H9 (cell line): ENCODE results near the gene PTPN2. TPM values are rescaled to one million over a fixed set of nuclear protein-coding genes. Genes with fewer than 3 reads are reported as not detected.

Experiments used
- DNase-seq: peaks from one replicate; pipeline ENCODE4 v3.0.0-alpha.2; 2017
- H2AFZ ChIP-seq: one replicate; pipeline ENCODE4 v1.6.1; 2013; ENCODE audit warnings: mild to moderate bottlenecking, low read length, control low read depth, moderate library complexity
- H2AK5ac ChIP-seq: 2 replicates; pipeline ENCODE4 v1.6.1; 2013; ENCODE audit warnings: low read length, control low read depth, mixed read lengths; ENCODE audit not compliant: insufficient read length
- H2BK120ac ChIP-seq: one replicate; pipeline ENCODE4 v1.6.1; 2013; ENCODE audit warnings: low read depth, mild to moderate bottlenecking, low read length, control low read depth, inconsistent platforms; ENCODE audit not compliant: poor library complexity, severe bottlenecking
- H2BK12ac ChIP-seq: 2 replicates; pipeline ENCODE4 v1.6.1; 2013; ENCODE audit warnings: low read length, control low read depth, mixed read lengths, low read depth; ENCODE audit not compliant: insufficient read length
- H2BK15ac ChIP-seq: 2 replicates; pipeline ENCODE4 v1.6.1; 2013; ENCODE audit warnings: low read depth, low read length, control low read depth
- H2BK20ac ChIP-seq: one replicate; pipeline ENCODE4 v1.6.1; 2013; ENCODE audit warnings: low read depth, mild to moderate bottlenecking, low read length, control low read depth, inconsistent platforms; ENCODE audit not compliant: poor library complexity, severe bottlenecking
- H2BK5ac ChIP-seq: 2 replicates; pipeline ENCODE4 v1.6.1; 2013; ENCODE audit warnings: low read length, control low read depth, mixed read lengths; ENCODE audit not compliant: insufficient read length
- H3K14ac ChIP-seq: 2 replicates; pipeline ENCODE4 v1.6.1; 2013; ENCODE audit warnings: low read length, control low read depth; ENCODE audit not compliant: insufficient read depth
- H3K18ac ChIP-seq: 2 replicates; pipeline ENCODE4 v1.6.1; 2013; ENCODE audit warnings: low read depth, mild to moderate bottlenecking, mixed read lengths, low read length, control low read depth; ENCODE audit not compliant: insufficient read length
- H3K23ac ChIP-seq: 2 replicates; pipeline ENCODE4 v1.6.1; 2013; ENCODE audit warnings: low read length, control low read depth, mixed read lengths, low read depth; ENCODE audit not compliant: insufficient read length
- H3K23me2 ChIP-seq: 2 replicates; pipeline ENCODE4 v1.6.1; 2013; ENCODE audit warnings: low read depth, mild to moderate bottlenecking, mixed read lengths, low read length, control low read depth; ENCODE audit not compliant: insufficient read length, poor library complexity, severe bottlenecking
- H3K27ac ChIP-seq: 2 replicates; pipeline ENCODE4 v1.5.1; 2013; ENCODE audit warnings: low read length, control low read depth, mixed read lengths, low read depth; ENCODE audit not compliant: insufficient read length
- H3K27me3 ChIP-seq: 2 replicates; pipeline ENCODE4 v1.6.1; 2013; ENCODE audit warnings: low read length, control low read depth, inconsistent platforms; ENCODE audit not compliant: insufficient read depth
- H3K4ac ChIP-seq: 2 replicates; pipeline ENCODE4 v1.6.1; 2013; ENCODE audit warnings: low read depth, mild to moderate bottlenecking, control low read depth, inconsistent platforms, low read length, moderate library complexity
- H3K4me1 ChIP-seq: 2 replicates; pipeline ENCODE4 v1.6.1; 2013; ENCODE audit warnings: low read length, control low read depth, inconsistent platforms; ENCODE audit not compliant: insufficient read depth
- H3K4me2 ChIP-seq: 2 replicates; pipeline ENCODE4 v1.6.1; 2013; ENCODE audit warnings: low read length, control low read depth, mixed read lengths; ENCODE audit not compliant: insufficient read length, insufficient read depth
- H3K56ac ChIP-seq: 2 replicates; pipeline ENCODE4 v1.6.1; 2013; ENCODE audit warnings: low read depth, mild to moderate bottlenecking, mixed read lengths, low read length, control low read depth; ENCODE audit not compliant: insufficient read length
- H3K79me1 ChIP-seq: 2 replicates; pipeline ENCODE4 v1.6.1; 2013; ENCODE audit warnings: low read depth, mild to moderate bottlenecking, moderate library complexity, low read length, control low read depth, inconsistent platforms; ENCODE audit not compliant: insufficient read depth, poor library complexity, severe bottlenecking
- H3K79me2 ChIP-seq: 2 replicates; pipeline ENCODE4 v1.6.1; 2013; ENCODE audit warnings: low read length, control low read depth, inconsistent platforms; ENCODE audit not compliant: insufficient read depth
- H3K9ac ChIP-seq: 2 replicates; pipeline ENCODE4 v1.6.1; 2013; ENCODE audit warnings: low read length, control low read depth, mixed read lengths; ENCODE audit not compliant: insufficient read length; ENCODE audit errors: extremely low read depth
- H3K9me3 ChIP-seq: one replicate; pipeline ENCODE4 v1.6.1; 2013; ENCODE audit warnings: low read depth, low read length, inconsistent platforms; ENCODE audit not compliant: control insufficient read depth
- H3T11ph ChIP-seq: one replicate; pipeline ENCODE4 v1.6.1; 2013; ENCODE audit warnings: mild to moderate bottlenecking, low read length, control low read depth, inconsistent platforms
- H4K20me1 ChIP-seq: one replicate; pipeline ENCODE4 v1.6.1; 2013; ENCODE audit not compliant: control insufficient read depth, insufficient read length, insufficient read depth
- H4K5ac ChIP-seq: 2 replicates; pipeline ENCODE4 v1.6.1; 2013; ENCODE audit warnings: low read depth, mild to moderate bottlenecking, mixed read lengths, low read length, control low read depth; ENCODE audit not compliant: insufficient read length
- H4K8ac ChIP-seq: replicated peaks from 2 replicates; pipeline ENCODE4 v1.6.1; 2013; ENCODE audit warnings: low read length, control low read depth, mixed read lengths, low read depth; ENCODE audit not compliant: insufficient read length
- H4K91ac ChIP-seq: 2 replicates; pipeline ENCODE4 v1.6.1; 2013; ENCODE audit warnings: low read depth, mild to moderate bottlenecking, moderate library complexity, mixed read lengths, low read length, control low read depth; ENCODE audit not compliant: insufficient read length
- H3K27ac Mint-ChIP-seq, 3 experiments: 2 replicates in 2 of 3; 3 replicates in 1 of 3; pipeline ENCODE4 v1.8.0; 2020 to 2021; ENCODE audit warnings: mixed read lengths in 3 of 3, mild to moderate bottlenecking in 1 of 3, moderate library complexity in 1 of 3
- H3K27me3 Mint-ChIP-seq: 2 replicates; pipeline ENCODE4 v1.8.0; 2021; ENCODE audit warnings: low read depth, mild to moderate bottlenecking, moderate library complexity, mixed read lengths
- H3K36me3 Mint-ChIP-seq, 3 experiments: 2 replicates in 2 of 3; 3 replicates in 1 of 3; pipeline ENCODE4 v1.8.0; 2020 to 2021; ENCODE audit warnings: low read depth in 3 of 3, mixed read lengths in 3 of 3; ENCODE audit not compliant: insufficient read depth in 1 of 3
- H3K4me1 Mint-ChIP-seq, 2 experiments: 2 replicates each; pipeline ENCODE4 v1.8.0; 2020; ENCODE audit warnings: mixed read lengths in 2 of 2
- H3K4me3 Mint-ChIP-seq, 2 experiments: 2 replicates in 1 of 2; 3 replicates in 1 of 2; pipeline ENCODE4 v1.8.0; 2020 to 2021; ENCODE audit warnings: mild to moderate bottlenecking in 2 of 2, mixed read lengths in 2 of 2, moderate library complexity in 1 of 2
- H3K9me3 Mint-ChIP-seq, 2 experiments: 2 replicates in 1 of 2; 3 replicates in 1 of 2; pipeline ENCODE4 v1.8.0; 2020; ENCODE audit warnings: mild to moderate bottlenecking in 2 of 2, mixed read lengths in 2 of 2, moderate library complexity in 1 of 2
- CTCF ChIP-seq: fragments of 200-600 bp; sonication (generic); conservative IDR thresholded peaks from 3 replicates; pipeline ENCODE4 v1.8.0; 2021; ENCODE audit warnings: antibody characterized with exemption, mild to moderate bottlenecking
- WGBS: extraction: QIAGEN DNeasy Blood & Tissue Kit; methylation state at CpG from one replicate; pipeline ENCODE4 v1.1.7; 2013; ENCODE audit warnings: missing lambda C conversion rate, low lambda C conversion rate, mixed read lengths; ENCODE audit not compliant: insufficient read length; ENCODE audit errors: extremely low coverage; 5-methylcytosine and 5-hydroxymethylcytosine counted together
- total RNA-seq: library from RNA; stranded (reverse); gene quantifications from 2 replicates; pipeline ENCODE4 v1.2.1, GENCODE V29; 2021

PTPN2 gene
- total RNA-seq, 1 experiment from 2014 or later = 48.7 TPM

GRCh38 chr18:12924616-12925015 lies 40.6 kb upstream of the PTPN2 start:
- Mint-ChIP-seq H3K4me1 (no peaks in the 10 kb centered on the region; a peak in 1 of 4 replicates), H3K27ac (no peak overlapping the region), H3K4me3 (no peak overlapping the region), H3K27me3 (no peaks in the 10 kb centered on the region; the same call in 1 of the 2 replicates), H3K36me3 (no peaks in the 10 kb centered on the region), H3K9me3 (no peaks in the 10 kb centered on the region)
- Histone ChIP-seq H4K91ac (no peak overlapping the region), H3K27ac (no peak overlapping the region), H3K4ac (no peak overlapping the region), H4K8ac (no peak overlapping the region), H3K56ac (no peak overlapping the region), H2BK15ac (no peak overlapping the region), H4K5ac (no peak overlapping the region), H3T11ph (no peak overlapping the region), H3K9me3 (no peaks in the 10 kb centered on the region), H2BK20ac (no peak overlapping the region), H3K79me2 (no peaks in the 10 kb centered on the region), H2BK12ac (no peak overlapping the region), H3K14ac (no peak overlapping the region; the same call in 1 of the 2 replicates), H3K18ac (no peak overlapping the region), H3K23ac (no peak overlapping the region), H3K4me1 (no peaks in the 10 kb centered on the region), H2BK120ac (no peak overlapping the region), H3K27me3 (no peaks in the 10 kb centered on the region), H3K9ac (no peak overlapping the region), H3K4me2 (no peak overlapping the region), H2BK5ac (no peak overlapping the region), H3K79me1 (no peaks in the 10 kb centered on the region), H2AFZ (no peak overlapping the region), H4K20me1 (peaks cover 2% of the 10 kb centered on the region), H3K23me2 (no peaks in the 10 kb centered on the region), H2AK5ac (no peak overlapping the region)
- no peak for TF ChIP-seq CTCF
- DNase-seq = no peak
- no CpG with 5 or more reads among the region's 6 CpGs for WGBS
